Adrenal gland (tissue), 19 donors: ENCODE measurements around the gene UCK1. TPM values are rescaled to one million over a fixed set of nuclear protein-coding genes. Genes with fewer than 3 reads are reported as not detected.
A peak's percentile ranks its signal among the peaks of the same experiment; 100 is the strongest.

Experiments
- DNase-seq, 7 donors: peaks; one replicate each; pipeline ENCODE4 v3.0.0-alpha.2; 2019 to 2020
- H3K27ac ChIP-seq, 5 donors: fragments of 200-600 bp; sonication (generic) in 4 of 5; 1 replicate in 3 of 5; 2 replicates in 2 of 5; pipeline versions ENCODE4 v1.5.1 to v1.8.0; 2016 to 2020; ENCODE audit warnings: mild to moderate bottlenecking in 1 of 5
- H3K27me3 ChIP-seq: fragments of 200-600 bp; 2 replicates; pipeline ENCODE4 v1.8.0; 2021
- H3K36me3 ChIP-seq, 2 donors: fragments of 200-600 bp; replicated peaks in 1 of 2; 1 replicate in 1 of 2; 2 replicates in 1 of 2; pipeline versions ENCODE4 v1.5.1 to v1.8.0; 2018 to 2022
- H3K4me1 ChIP-seq, 2 donors: fragments of 200-600 bp; replicated peaks in 1 of 2; 1 replicate in 1 of 2; 2 replicates in 1 of 2; pipeline versions ENCODE4 v1.5.1 to v1.8.0; 2018 to 2021
- H3K4me3 ChIP-seq, 4 donors: fragments of 200-600 bp; sonication (generic) in 3 of 4; one replicate each; pipeline ENCODE4 v1.5.1; 2016 to 2018
- H3K9me3 ChIP-seq, 3 donors: fragments of 200-600 bp; sonication (generic) in 1 of 3; replicated peaks in 1 of 3; 1 replicate in 2 of 3; 2 replicates in 1 of 3; pipeline versions ENCODE4 v1.5.1 to v1.8.0; 2016 to 2021
- POLR2A ChIP-seq, 2 donors: fragments of 450-650 bp; IDR thresholded peaks; one replicate each; pipeline ENCODE4 v1.6.1; 2017; ENCODE audit warnings: antibody characterized with exemption in 2 of 2, mild to moderate bottlenecking in 2 of 2, moderate library complexity in 1 of 2
- WGBS, 4 donors: extraction: QIAGEN DNeasy Blood & Tissue Kit in 2 of 4; methylation state at CpG; one replicate each; pipeline versions ENCODE4 v1.1.5 to v1.1.7; 2013 to 2017; 5-methylcytosine and 5-hydroxymethylcytosine counted together
- intact Hi-C, 2 donors: fragments of 100-400 bp; cut with DNase I; formaldehyde crosslinking; loops; one replicate each; pipeline versions ENCODE4 v1.14.1 to v1.15.0; 2022 to 2023
- long read RNA-seq, 10 donors: library from polyadenylated mRNA in 3 of 10; unstranded in 2 of 10; stranded (forward) in 1 of 10; transcript quantifications; one replicate each; pipeline ENCODE4 v2.0.0 and lab custom pipeline, GENCODE V29; 2021 to 2026
- polyA plus RNA-seq, 3 donors: library from polyadenylated mRNA; stranded (reverse); fragments of 200-250 nt in 2 of 3; fragments of 350-450 nt in 1 of 3; fragmentation: Illumina TruSeq in 1 of 3; extraction: RNeasy Lipid Tissue Mini Kit (QIAGEN cat#74804) in 1 of 3; gene quantifications; one replicate each; pipeline ENCODE4 v1.2.3, GENCODE V29; 2013 to 2014
- total RNA-seq, 9 donors: library from RNA; depleted of rRNA in 4 of 9; stranded (reverse); fragments of >200 nt in 4 of 9; fragments of 120-200 nt in 1 of 9; fragmentation: NEBNext Ultra II Directional in 1 of 9; extraction: Animal tissue kit (Norgen Biotek cat#: 25700) in 1 of 9; gene quantifications; one replicate each; pipeline versions ENCODE4 v1.1.0 to v1.2.4, GENCODE V29; 2013 to 2023
- TF ChIP-seq, protein P1 (sequence below), 6 experiments: fragments of 450-650 bp in 4 of 6; fragments of 200-600 bp in 2 of 6; sonication (generic) in 1 of 6; IDR thresholded peaks; 1 replicate in 5 of 6; 2 replicates in 1 of 6; pipeline versions ENCODE4 v1.5.1 to v1.8.0; 2016 to 2021; ENCODE audit warnings: antibody characterized with exemption in 6 of 6, mild to moderate bottlenecking in 2 of 6, moderate library complexity in 1 of 6
- donor health status: healthy with polysubstance abuse.
- donor health status: Bipolar disorder and iron deficiency.
- donor health status: DM: yes; HTN: yes; CAD: no.
- donor health status: DM: no; HTN: no; CAD: no.
- donor health status: DM: no; HTN: no; CAD: no.
- donor health status: DM: yes; HTN: yes; CAD: no.

Gene UCK1
- total RNA-seq (10 to 100 TPM; 27.4 to 97.0 (median 34.0) TPM), polyA plus RNA-seq (10 to 100 TPM; 17.9 to 63.9 (median 55.2) TPM)
- long read RNA-seq, donor 1, transcript UCK1-204 (7 exons, 2,167 nt), result major isoform, 11 of 12 reads
- long read RNA-seq, donor 1, partial matches to known transcripts, result 0 of 12 reads
- long read RNA-seq, donor 1, other reads (novel, unspliced or antisense), result 0 of 12 reads
- long read RNA-seq, donor 2, transcript UCK1-204 (7 exons, 2,167 nt), result major isoform, 5 of 6 reads
- long read RNA-seq, donor 2, partial matches to known transcripts, result 0 of 6 reads
- long read RNA-seq, donor 2, other reads (novel, unspliced or antisense), result 0 of 6 reads
- long read RNA-seq, donor 3, transcript UCK1-204 (7 exons, 2,167 nt), result major isoform, 5 of 5 reads
- long read RNA-seq, donor 3, partial matches to known transcripts, result 0 of 5 reads
- long read RNA-seq, donor 3, other reads (novel, unspliced or antisense), result 0 of 5 reads
- long read RNA-seq, donor 4, transcript UCK1-204 (7 exons, 2,167 nt), result major isoform, 7 of 10 reads
- long read RNA-seq, donor 4, partial matches to known transcripts, result 0 of 10 reads
- long read RNA-seq, donor 4, other reads (novel, unspliced or antisense), result 2 of 10 reads
- long read RNA-seq, donor 5, transcript UCK1-202 (7 exons, 2,051 nt), result minor isoform, 5 of 130 reads
- long read RNA-seq, donor 5, transcript UCK1-204 (7 exons, 2,167 nt), result major isoform, 100 of 130 reads
- long read RNA-seq, donor 5, partial matches to known transcripts, result 4 of 130 reads
- long read RNA-seq, donor 5, other reads (novel, unspliced or antisense), result 17 of 130 reads
- long read RNA-seq, donor 6, partial matches to known transcripts, result 1 of 9 reads
- long read RNA-seq, donor 6, other reads (novel, unspliced or antisense), result 4 of 9 reads
- long read RNA-seq, donor 7, partial matches to known transcripts, result 0 of 4 reads
- long read RNA-seq, donor 7, other reads (novel, unspliced or antisense), result 0 of 4 reads
- long read RNA-seq, donor 8, transcript UCK1-204 (7 exons, 2,167 nt), result major isoform, 17 of 20 reads
- long read RNA-seq, donor 8, partial matches to known transcripts, result 0 of 20 reads
- long read RNA-seq, donor 8, other reads (novel, unspliced or antisense), result 0 of 20 reads
- long read RNA-seq, donor 9, transcript UCK1-204 (7 exons, 2,167 nt), result major isoform, 7 of 8 reads
- long read RNA-seq, donor 9, partial matches to known transcripts, result 0 of 8 reads
- long read RNA-seq, donor 9, other reads (novel, unspliced or antisense), result 0 of 8 reads
- long read RNA-seq, donor 10, transcript UCK1-204 (7 exons, 2,167 nt), result major isoform, 6 of 7 reads
- long read RNA-seq, donor 10, partial matches to known transcripts, result 0 of 7 reads
- long read RNA-seq, donor 10, other reads (novel, unspliced or antisense), result 0 of 7 reads

DNA sequence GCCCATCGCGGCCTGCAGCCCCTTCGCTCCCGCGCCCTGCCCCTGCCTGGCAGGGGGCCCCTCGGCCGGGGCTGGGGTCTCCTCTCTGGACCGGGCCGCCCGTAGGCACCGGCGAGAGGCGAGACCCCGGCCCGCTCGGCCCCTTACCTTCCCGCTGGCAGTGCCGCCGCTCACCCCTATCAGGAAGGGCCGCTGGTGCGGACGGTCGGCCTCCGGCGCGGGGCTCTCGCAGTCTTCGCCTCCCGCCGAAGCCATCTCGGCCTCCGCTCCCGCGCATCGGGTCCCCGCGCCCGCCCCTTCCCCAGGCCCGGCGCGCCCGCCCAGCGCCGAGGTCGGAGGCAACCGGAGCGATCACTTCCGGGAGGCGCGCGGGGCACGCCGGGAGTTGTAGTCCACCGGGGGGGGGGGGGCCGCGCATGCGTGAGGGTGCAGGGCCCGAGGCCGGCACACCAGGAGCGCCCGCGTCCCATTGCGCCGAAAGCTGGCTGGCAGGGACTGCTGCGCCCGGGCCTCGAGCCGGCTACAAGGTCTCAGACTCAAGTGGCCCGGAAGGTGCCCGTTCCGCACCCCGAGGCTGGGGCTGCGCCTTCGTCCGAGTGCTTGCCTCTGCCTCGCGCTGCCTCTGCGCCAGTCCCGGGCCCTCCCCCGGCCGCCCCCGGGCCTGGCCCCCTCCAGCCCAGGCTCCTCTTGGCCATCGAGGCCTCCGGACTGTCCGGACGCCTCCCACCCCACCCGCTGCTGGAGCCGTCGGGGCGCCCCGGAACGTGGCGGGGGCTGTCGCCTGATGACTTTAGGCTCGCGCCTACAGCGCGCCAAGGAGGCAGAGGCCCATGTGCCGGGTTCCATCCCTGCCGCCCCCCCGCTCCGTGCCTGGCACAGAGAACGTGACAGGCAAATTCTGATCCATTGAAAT, at the start of gene UCK1:
TSS of gene UCK1 (minus strand) at position 344 of the 913 bp plus-strand sequence. CDS start at position 255, 89 bp downstream.
- intact Hi-C loops, result no loop called here
- DNase-seq, result peak; percentile 76 to 86 (median 79)
- WGBS, 4 donors, result 7 to 55% (median 25%) methylated on average over 4 to 103 of the region's 103 CpGs
- Histone ChIP-seq H3K4me3 (peak within 1 kb of the TSS; percentile 62 to 94 (median 86)), H3K36me3 (peaks cover 0 to 31% of the 10 kb centered on the region in 2 donors), H3K9me3 (no peaks in the 10 kb centered on the region), H3K27ac (peak within 1 kb of the TSS in 4 of 5 donors; percentile 43 to 86 (median 66)), H3K27me3 (no peaks in the 10 kb centered on the region), H3K4me1 (peaks cover 10 to 15% of the 10 kb centered on the region in 2 donors)
- TF ChIP-seq POLR2A (IDR thresholded peaks at IDR 0.05), result peak in 1 of 2 donors; percentile 62
- TF ChIP-seq, protein P1, sequence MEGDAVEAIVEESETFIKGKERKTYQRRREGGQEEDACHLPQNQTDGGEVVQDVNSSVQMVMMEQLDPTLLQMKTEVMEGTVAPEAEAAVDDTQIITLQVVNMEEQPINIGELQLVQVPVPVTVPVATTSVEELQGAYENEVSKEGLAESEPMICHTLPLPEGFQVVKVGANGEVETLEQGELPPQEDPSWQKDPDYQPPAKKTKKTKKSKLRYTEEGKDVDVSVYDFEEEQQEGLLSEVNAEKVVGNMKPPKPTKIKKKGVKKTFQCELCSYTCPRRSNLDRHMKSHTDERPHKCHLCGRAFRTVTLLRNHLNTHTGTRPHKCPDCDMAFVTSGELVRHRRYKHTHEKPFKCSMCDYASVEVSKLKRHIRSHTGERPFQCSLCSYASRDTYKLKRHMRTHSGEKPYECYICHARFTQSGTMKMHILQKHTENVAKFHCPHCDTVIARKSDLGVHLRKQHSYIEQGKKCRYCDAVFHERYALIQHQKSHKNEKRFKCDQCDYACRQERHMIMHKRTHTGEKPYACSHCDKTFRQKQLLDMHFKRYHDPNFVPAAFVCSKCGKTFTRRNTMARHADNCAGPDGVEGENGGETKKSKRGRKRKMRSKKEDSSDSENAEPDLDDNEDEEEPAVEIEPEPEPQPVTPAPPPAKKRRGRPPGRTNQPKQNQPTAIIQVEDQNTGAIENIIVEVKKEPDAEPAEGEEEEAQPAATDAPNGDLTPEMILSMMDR (IDR thresholded peaks at IDR 0.05), result no peak

DNA sequence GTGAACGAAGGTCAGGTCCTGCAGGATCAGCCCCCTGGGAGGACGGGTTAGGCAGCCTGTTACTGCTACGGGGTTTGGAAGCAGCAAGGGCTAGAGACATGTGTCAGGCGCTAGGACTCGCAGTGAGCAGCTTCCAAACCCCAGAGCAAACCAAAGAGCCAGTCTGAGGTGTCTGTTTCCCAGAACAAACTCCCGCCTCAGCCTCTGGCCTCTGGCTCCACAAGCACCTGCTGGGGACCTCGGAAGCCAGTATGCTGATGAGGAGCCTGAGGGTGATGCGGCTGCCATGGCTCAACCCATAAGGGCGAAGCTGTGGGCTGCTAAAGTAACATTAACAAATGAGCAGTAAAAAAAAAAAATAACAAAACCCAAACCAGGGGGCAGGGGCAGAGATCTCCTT, 49.3 kb upstream of the UCK1 start:
- Histone ChIP-seq H3K36me3 (peaks cover 0 to 62% of the 10 kb centered on the region in 2 donors), H3K4me3 (no peak overlapping the region), H3K27ac (no peak overlapping the region), H3K27me3 (no peaks in the 10 kb centered on the region), H3K9me3 (no peaks in the 10 kb centered on the region), H3K4me1 (no peaks in the 10 kb centered on the region)
- WGBS, 4 donors, result 94 to 97% (median 96%) methylated on average over 7 to 9 of the region's 9 CpGs
- intact Hi-C loops, result loop anchor here in 1 of 2 donors (10.0 kb wide), 1 partner anchor 216 kb away; no protein-coding TSS in a partner anchor
- TF ChIP-seq, protein P1 (IDR thresholded peaks at IDR 0.05), result no peak
- no peak for TF ChIP-seq POLR2A (IDR thresholded peaks at IDR 0.05)
- DNase-seq, result no peak

DNA sequence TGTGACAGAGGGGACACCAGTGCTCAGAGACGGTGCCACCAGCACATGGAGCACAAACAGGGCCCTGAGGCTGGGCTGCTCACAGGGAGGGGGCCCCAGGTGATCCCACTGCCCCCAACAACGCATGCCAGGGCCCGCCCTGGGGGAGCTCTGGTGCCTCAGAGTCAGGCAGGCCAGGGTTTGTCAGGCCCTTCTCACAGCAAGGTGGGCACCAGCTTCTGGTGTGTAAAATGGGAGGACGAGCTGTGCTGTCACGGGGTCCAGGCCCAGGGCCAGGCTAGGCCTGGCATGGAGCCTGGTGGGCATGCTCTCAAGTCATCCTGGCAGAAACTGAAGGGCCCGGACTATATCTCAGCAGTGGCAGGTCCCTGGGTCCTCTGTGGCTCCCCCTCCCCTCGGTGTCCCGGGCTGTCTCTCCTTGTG, 48.7 kb upstream of the UCK1 start:
- Histone ChIP-seq H3K9me3 (no peaks in the 10 kb centered on the region), H3K4me1 (no peaks in the 10 kb centered on the region), H3K27me3 (no peaks in the 10 kb centered on the region), H3K27ac (no peak overlapping the region), H3K36me3 (peaks cover 0 to 59% of the 10 kb centered on the region in 2 donors), H3K4me3 (no peak overlapping the region)
- no peak for DNase-seq
- no peak for TF ChIP-seq POLR2A (IDR thresholded peaks at IDR 0.05)
- TF ChIP-seq, protein P1 (IDR thresholded peaks at IDR 0.05), result no peak
- WGBS, 4 donors, result 80 to 89% (median 85%) methylated on average over 3 to 8 of the region's 8 CpGs
- intact Hi-C loops, result loop anchor here in 1 of 2 donors (10.0 kb wide), 1 partner anchor 215 kb away; no protein-coding TSS in a partner anchor
